GM19239 (cell line): ENCODE data around the gene DNASE1L3.

Source experiments
- DNase-seq: peaks from one replicate; pipeline ENCODE4 v3.0.0; 2011; ENCODE audit warnings: low spot score; ENCODE audit not compliant: insufficient read length
- FAIRE-seq: peaks from 2 replicates; lab custom pipeline; 2011; peaks lifted over from hg19 to GRCh38; lab: Jason Lieb, UNC

The DNASE1L3 gene

GRCh38 chr3:58164199-58164879 is 46.4 kb downstream of the DNASE1L3 start:
- FAIRE-seq = no peak
- DNase-seq = no peak

DNA sequence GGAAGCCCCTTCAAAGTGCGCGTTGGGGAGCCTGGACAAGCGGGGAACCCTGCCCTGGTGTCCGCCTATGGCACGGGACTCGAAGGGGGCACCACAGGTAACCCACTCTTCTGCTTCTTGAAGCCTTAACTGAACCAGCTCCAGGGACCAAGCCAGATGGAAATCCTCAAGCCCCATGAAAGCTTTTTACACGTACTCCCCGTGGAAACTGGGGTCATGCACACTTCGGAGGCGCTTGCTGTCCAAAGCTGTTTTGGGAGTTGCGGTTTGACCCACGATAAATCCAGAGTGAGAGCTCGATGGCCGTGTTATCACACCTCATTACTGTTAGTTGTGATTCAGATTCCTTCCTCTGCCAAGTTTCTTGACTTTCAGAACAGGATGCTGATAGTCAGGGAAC is 47.5 kb downstream of the DNASE1L3 start:
- DNase-seq (no peak), FAIRE-seq (no peak)

GRCh38 chr3:58161435-58162398 is 49.1 kb downstream of the DNASE1L3 start:
- DNase-seq = no peak
- no peak for FAIRE-seq

DNA sequence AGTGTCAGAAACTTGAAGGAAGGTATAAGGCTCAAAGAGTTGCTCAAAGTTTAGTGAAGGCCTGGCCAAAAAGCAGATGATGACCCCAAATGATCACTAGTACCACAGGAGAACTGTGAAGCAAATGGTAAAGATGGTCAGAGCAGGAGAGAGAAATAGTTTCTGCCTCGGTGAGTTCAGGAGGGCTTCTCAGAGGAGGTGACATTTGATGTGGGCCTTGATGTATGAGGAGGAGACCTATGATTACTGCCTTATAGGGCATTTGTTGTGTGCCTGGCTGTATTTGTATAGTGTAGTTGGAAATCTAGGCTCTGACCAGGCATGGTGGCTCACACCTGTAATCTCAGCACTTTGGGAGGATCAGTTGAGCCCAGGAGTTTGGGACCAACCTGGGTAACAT is 50.4 kb downstream of the DNASE1L3 start:
- DNase-seq (no peak), FAIRE-seq (no peak)

- no peak for FAIRE-seq
- no peak for DNase-seq
Measured at GRCh38 chr3:58158442-58159153, 52.2 kb downstream of the DNASE1L3 start.

DNA sequence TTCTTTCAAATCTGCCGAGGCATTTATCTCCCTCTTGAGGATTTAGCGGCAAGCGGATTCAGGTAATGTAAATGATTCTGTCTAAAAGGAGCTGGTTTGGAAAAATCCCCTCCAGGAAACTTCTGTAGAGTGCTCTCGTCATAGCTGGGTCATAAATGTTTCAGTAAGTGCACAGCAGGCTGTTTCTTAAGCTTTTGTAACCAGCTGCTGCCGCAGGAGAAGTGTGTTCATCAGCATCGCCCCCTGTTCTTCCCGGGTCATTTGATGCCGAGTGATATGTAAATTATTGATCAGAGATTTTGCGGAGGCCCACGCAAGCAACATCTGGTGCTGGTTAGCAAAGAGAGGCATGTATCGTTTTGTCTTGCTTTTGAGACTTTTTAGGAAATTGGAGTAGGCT is 53.1 kb downstream of the DNASE1L3 start:
- no peak for DNase-seq
- FAIRE-seq = no peak

GRCh38 chr3:58155838-58156237 is 54.9 kb downstream of the DNASE1L3 start:
- FAIRE-seq = no peak
- no peak for DNase-seq

- FAIRE-seq (no peak), DNase-seq (no peak)
Measured at GRCh38 chr3:58154626-58155449, 55.9 kb downstream of the DNASE1L3 start.

DNA sequence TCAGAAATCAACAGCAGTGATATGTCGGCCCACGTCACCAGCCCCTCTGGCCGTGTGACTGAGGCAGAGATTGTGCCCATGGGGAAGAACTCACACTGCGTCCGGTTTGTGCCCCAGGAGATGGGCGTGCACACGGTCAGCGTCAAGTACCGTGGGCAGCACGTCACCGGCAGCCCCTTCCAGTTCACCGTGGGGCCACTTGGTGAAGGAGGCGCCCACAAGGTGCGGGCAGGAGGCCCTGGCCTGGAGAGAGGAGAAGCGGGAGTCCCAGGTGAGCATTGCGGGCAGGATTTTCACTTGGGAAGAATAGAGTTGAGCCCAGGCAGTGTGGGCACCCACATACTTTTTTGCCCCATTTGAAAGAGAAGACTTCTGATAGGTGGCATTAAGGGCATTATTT is 57.4 kb downstream of the DNASE1L3 start:
- no peak for FAIRE-seq

GRCh38 chr3:58152225-58153015 is 58.4 kb downstream of the DNASE1L3 start:
- DNase-seq (no peak), FAIRE-seq (no peak)

More for the DNA sequence above, 57.4 kb downstream of the DNASE1L3 start:
- no peak for DNase-seq

- no peak for DNase-seq
- no peak for FAIRE-seq
Measured at GRCh38 chr3:58151637-58152036, 59.1 kb downstream of the DNASE1L3 start.

GRCh38 chr3:58150810-58151199 is 60.0 kb downstream of the DNASE1L3 start:
- FAIRE-seq = no peak

GRCh38 chr3:58150130-58150809 is 60.5 kb downstream of the DNASE1L3 start:
- FAIRE-seq (no peak), DNase-seq (no peak)

More at GRCh38 chr3:58150810-58151199, 60.0 kb downstream of the DNASE1L3 start:
- DNase-seq = no peak

DNA sequence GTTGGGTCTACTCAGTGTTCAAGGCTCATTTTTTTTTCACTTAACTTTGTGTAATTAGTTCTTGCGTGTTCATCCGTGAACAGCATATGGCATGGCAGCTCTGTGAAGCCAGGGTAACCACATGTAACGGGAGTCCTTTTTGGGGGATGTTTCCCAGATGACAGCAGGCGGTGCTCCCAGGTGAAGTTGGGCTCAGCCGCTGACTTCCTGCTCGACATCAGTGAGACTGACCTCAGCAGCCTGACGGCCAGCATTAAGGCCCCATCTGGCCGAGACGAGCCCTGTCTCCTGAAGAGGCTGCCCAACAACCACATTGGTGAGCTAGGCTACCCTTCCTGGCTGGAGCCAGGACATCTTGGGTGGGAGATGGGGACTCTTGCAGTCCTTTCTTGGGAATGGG is 62.7 kb downstream of the DNASE1L3 start:
- no peak for FAIRE-seq
- no peak for DNase-seq

- FAIRE-seq (no peak), DNase-seq (no peak)
Measured at GRCh38 chr3:58144478-58145325, 66.1 kb downstream of the DNASE1L3 start.

GRCh38 chr3:58143417-58144055 is 67.2 kb downstream of the DNASE1L3 start:
- no peak for DNase-seq
- no peak for FAIRE-seq
